ENCODE data around the gene CDC42.
A peak's percentile ranks its signal among the peaks of the same experiment; 100 is the strongest.
"Not testable (repeated sequence)": the region's sequence is repeated elsewhere in the genome, so short reads cannot be mapped to it uniquely, and the experiment has no call there.

CDC42 gene

DNA sequence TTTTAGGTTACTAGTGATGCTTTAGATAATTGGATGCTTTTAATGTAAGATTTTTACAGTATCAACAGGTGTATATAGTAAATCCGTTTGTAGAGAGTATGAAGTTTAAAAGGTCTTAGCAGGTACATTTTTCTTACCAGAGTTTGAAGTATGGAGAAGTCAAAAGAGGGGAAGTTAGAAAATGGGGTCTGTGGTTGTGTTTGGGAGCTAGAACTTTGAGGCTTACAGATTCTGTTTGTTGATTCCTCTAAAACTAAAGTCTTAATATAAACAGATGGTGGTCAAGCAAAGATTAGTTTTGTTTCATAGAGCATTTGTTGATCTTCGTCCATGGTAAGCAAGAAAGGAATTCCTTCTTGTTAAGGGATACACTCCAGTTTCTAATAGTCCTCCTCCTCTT lies 35.8 kb downstream of the CDC42 start:
- H3K4me2 ChIP-seq (ENCODE audit: insufficient read depth, low read length) = no peak overlapping the region
- H3K27ac ChIP-seq (ENCODE audit: low read length) = no peak overlapping the region
- H3K4me3 ChIP-seq (ENCODE audit: low read depth in 1 of 2, low read length in 2 of 2) = no peak overlapping the region
- H3K36me3 ChIP-seq (ENCODE audit: insufficient read depth, low read length) = peaks cover 84% of the 10 kb centered on the region
- DNase-seq (no peak), ATAC-seq (ENCODE audit: insufficient read depth, low read depth) (no peak)
- peaks cover 24% of the 10 kb centered on the region for H3K4me1 ChIP-seq (ENCODE audit: insufficient read depth, low read length)
- H3K9ac ChIP-seq (ENCODE audit: low read depth, low read length) = no peak overlapping the region
- no peaks in the 10 kb centered on the region for H3K9me3 ChIP-seq (ENCODE audit: insufficient read depth, low read length, severe bottlenecking)
- no peak overlapping the region for H2AFZ ChIP-seq (ENCODE audit: low read depth, low read length)
- H3K79me2 ChIP-seq (ENCODE audit: insufficient read depth, low read length) = peaks cover 85% of the 10 kb centered on the region
- H3K27me3 ChIP-seq (ENCODE audit: insufficient read depth, low read length, poor library complexity) = no peaks in the 10 kb centered on the region
- H4K20me1 ChIP-seq (ENCODE audit: insufficient read depth, low read length) = peaks cover 60% of the 10 kb centered on the region
- TF ChIP-seq, protein P1, sequence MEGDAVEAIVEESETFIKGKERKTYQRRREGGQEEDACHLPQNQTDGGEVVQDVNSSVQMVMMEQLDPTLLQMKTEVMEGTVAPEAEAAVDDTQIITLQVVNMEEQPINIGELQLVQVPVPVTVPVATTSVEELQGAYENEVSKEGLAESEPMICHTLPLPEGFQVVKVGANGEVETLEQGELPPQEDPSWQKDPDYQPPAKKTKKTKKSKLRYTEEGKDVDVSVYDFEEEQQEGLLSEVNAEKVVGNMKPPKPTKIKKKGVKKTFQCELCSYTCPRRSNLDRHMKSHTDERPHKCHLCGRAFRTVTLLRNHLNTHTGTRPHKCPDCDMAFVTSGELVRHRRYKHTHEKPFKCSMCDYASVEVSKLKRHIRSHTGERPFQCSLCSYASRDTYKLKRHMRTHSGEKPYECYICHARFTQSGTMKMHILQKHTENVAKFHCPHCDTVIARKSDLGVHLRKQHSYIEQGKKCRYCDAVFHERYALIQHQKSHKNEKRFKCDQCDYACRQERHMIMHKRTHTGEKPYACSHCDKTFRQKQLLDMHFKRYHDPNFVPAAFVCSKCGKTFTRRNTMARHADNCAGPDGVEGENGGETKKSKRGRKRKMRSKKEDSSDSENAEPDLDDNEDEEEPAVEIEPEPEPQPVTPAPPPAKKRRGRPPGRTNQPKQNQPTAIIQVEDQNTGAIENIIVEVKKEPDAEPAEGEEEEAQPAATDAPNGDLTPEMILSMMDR (IDR thresholded peaks at IDR 0.05; ENCODE audit: borderline replicate concordance, extremely low read depth, low read length, poor library complexity, severe bottlenecking) = no peak

GRCh38 chr1:22089134-22089571 lies 36.6 kb downstream of the CDC42 start:
- Histone ChIP-seq H3K27ac (ENCODE audit: low read length) (no peak overlapping the region), H3K4me2 (ENCODE audit: insufficient read depth, low read length) (no peak overlapping the region; the same call in 1 of the 2 replicates), H3K36me3 (ENCODE audit: insufficient read depth, low read length) (peaks cover 84% of the 10 kb centered on the region), H3K27me3 (ENCODE audit: insufficient read depth, low read length, poor library complexity) (no peaks in the 10 kb centered on the region), H3K9ac (ENCODE audit: low read depth, low read length) (no peak overlapping the region), H3K4me3 (ENCODE audit: low read depth in 1 of 2, low read length in 2 of 2) (no peak overlapping the region), H2AFZ (ENCODE audit: low read depth, low read length) (no peak overlapping the region), H3K9me3 (ENCODE audit: insufficient read depth, low read length, severe bottlenecking) (no peaks in the 10 kb centered on the region), H3K79me2 (ENCODE audit: insufficient read depth, low read length) (peaks cover 80% of the 10 kb centered on the region), H3K4me1 (ENCODE audit: insufficient read depth, low read length) (peaks cover 24% of the 10 kb centered on the region), H4K20me1 (ENCODE audit: insufficient read depth, low read length) (peaks cover 53% of the 10 kb centered on the region)
- ATAC-seq (ENCODE audit: insufficient read depth, low read depth) = no peak
- TF ChIP-seq, protein P1 (IDR thresholded peaks at IDR 0.05; ENCODE audit: borderline replicate concordance, extremely low read depth, low read length, poor library complexity, severe bottlenecking) = no peak
- TF ChIP-seq EZH2 (IDR thresholded peaks at IDR 0.05; ENCODE audit: borderline replicate concordance, low read depth, low read length, severe bottlenecking) = no peak
- no peak for DNase-seq

GRCh38 chr1:22089787-22090186 lies 37.3 kb downstream of the CDC42 start:
- H3K36me3 ChIP-seq (ENCODE audit: insufficient read depth, low read length) = peaks cover 85% of the 10 kb centered on the region
- H2AFZ ChIP-seq (ENCODE audit: low read depth, low read length) = no peak overlapping the region
- H3K4me1 ChIP-seq (ENCODE audit: insufficient read depth, low read length) = peaks cover 24% of the 10 kb centered on the region
- ATAC-seq (ENCODE audit: insufficient read depth, low read depth) (peak; percentile 76), DNase-seq (peak; percentile 27)
- H3K4me2 ChIP-seq (ENCODE audit: insufficient read depth, low read length) = no peak overlapping the region
- H3K27ac ChIP-seq (ENCODE audit: low read length) = peak overlapping the region; percentile 29; the same call in 1 of the 2 replicates
- no peaks in the 10 kb centered on the region for H3K27me3 ChIP-seq (ENCODE audit: insufficient read depth, low read length, poor library complexity)
- H3K9me3 ChIP-seq (ENCODE audit: insufficient read depth, low read length, severe bottlenecking) = no peaks in the 10 kb centered on the region
- H3K4me3 ChIP-seq (ENCODE audit: low read depth in 1 of 2, low read length in 2 of 2) = no peak overlapping the region
- H3K9ac ChIP-seq (ENCODE audit: low read depth, low read length) = no peak overlapping the region
- peaks cover 76% of the 10 kb centered on the region for H3K79me2 ChIP-seq (ENCODE audit: insufficient read depth, low read length)
- TF ChIP-seq EZH2 (IDR thresholded peaks at IDR 0.05; ENCODE audit: borderline replicate concordance, low read depth, low read length, severe bottlenecking) = no peak
- TF ChIP-seq, protein P1 (IDR thresholded peaks at IDR 0.05; ENCODE audit: borderline replicate concordance, extremely low read depth, low read length, poor library complexity, severe bottlenecking) = no peak
- H4K20me1 ChIP-seq (ENCODE audit: insufficient read depth, low read length) = peaks cover 53% of the 10 kb centered on the region

- Histone ChIP-seq H3K9me3 (ENCODE audit: insufficient read depth, low read length, severe bottlenecking) (no peaks in the 10 kb centered on the region), H3K27ac (ENCODE audit: low read length) (no peak overlapping the region), H4K20me1 (ENCODE audit: insufficient read depth, low read length) (peaks cover 54% of the 10 kb centered on the region), H3K9ac (ENCODE audit: low read depth, low read length) (no peak overlapping the region), H3K36me3 (ENCODE audit: insufficient read depth, low read length) (peaks cover 85% of the 10 kb centered on the region), H2AFZ (ENCODE audit: low read depth, low read length) (no peak overlapping the region), H3K4me2 (ENCODE audit: insufficient read depth, low read length) (no peak overlapping the region), H3K27me3 (ENCODE audit: insufficient read depth, low read length, poor library complexity) (no peaks in the 10 kb centered on the region), H3K4me1 (ENCODE audit: insufficient read depth, low read length) (peaks cover 24% of the 10 kb centered on the region), H3K4me3 (ENCODE audit: low read depth in 1 of 2, low read length in 2 of 2) (no peak overlapping the region), H3K79me2 (ENCODE audit: insufficient read depth, low read length) (peaks cover 68% of the 10 kb centered on the region)
- no peak for TF ChIP-seq EZH2 (IDR thresholded peaks at IDR 0.05; ENCODE audit: borderline replicate concordance, low read depth, low read length, severe bottlenecking)
- TF ChIP-seq, protein P1 (IDR thresholded peaks at IDR 0.05; ENCODE audit: borderline replicate concordance, extremely low read depth, low read length, poor library complexity, severe bottlenecking) = no peak
- DNase-seq (no peak), ATAC-seq (ENCODE audit: insufficient read depth, low read depth) (no peak)
Measured at GRCh38 chr1:22090867-22091266, 38.4 kb downstream of the CDC42 start.

GRCh38 chr1:22092026-22092768 lies 39.7 kb downstream of the CDC42 start:
- peak; percentile 73 for ATAC-seq (ENCODE audit: insufficient read depth, low read depth)

More at GRCh38 chr1:22092026-22092768, 39.7 kb downstream of the CDC42 start:
- H3K9me3 ChIP-seq (ENCODE audit: insufficient read depth, low read length, severe bottlenecking); H3K4me3 ChIP-seq (ENCODE audit: low read depth in 1 of 2, low read length in 2 of 2); H3K9ac ChIP-seq (ENCODE audit: low read depth, low read length); H2AFZ ChIP-seq (ENCODE audit: low read depth, low read length); H3K4me2 ChIP-seq (ENCODE audit: insufficient read depth, low read length); H3K27ac ChIP-seq (ENCODE audit: low read length); H3K27me3 ChIP-seq (ENCODE audit: insufficient read depth, low read length, poor library complexity): not testable (repeated sequence)
- peak; percentile 12 for DNase-seq
- Histone ChIP-seq H3K36me3 (ENCODE audit: insufficient read depth, low read length) (peaks cover 84% of the 10 kb centered on the region), H4K20me1 (ENCODE audit: insufficient read depth, low read length) (peaks cover 53% of the 10 kb centered on the region), H3K79me2 (ENCODE audit: insufficient read depth, low read length) (peaks cover 57% of the 10 kb centered on the region), H3K4me1 (ENCODE audit: insufficient read depth, low read length) (peaks cover 24% of the 10 kb centered on the region)
